GM18870 (cell line): ENCODE results near the gene TRMT1L.

Experiments
- ATAC-seq: cut with Tn5 transposase; IDR thresholded peaks from one replicate; pipeline ENCODE4 v1.9.1; 2021; ENCODE audit warnings: moderate library complexity; ENCODE audit not compliant: unreplicated experiment

The TRMT1L gene

DNA sequence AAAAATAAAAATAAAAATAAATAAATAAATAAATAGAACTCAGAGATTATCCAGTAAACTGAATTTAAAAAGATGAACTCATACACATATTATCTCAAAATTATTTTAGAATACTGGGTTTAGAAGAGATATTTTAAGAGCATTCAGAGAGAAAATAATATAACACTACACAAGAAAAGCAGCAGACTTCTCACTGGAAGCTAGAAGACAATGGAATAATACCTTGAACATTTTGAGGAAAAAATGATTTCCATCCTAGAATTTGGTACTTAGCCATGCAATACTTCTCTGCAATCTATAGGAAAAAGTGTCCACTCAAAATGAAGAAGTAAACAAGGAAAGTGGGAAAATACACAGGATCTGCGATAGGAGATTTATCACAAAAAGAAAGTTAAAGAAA, 24.2 kb downstream of the TRMT1L start:
- ATAC-seq = no peak

DNA sequence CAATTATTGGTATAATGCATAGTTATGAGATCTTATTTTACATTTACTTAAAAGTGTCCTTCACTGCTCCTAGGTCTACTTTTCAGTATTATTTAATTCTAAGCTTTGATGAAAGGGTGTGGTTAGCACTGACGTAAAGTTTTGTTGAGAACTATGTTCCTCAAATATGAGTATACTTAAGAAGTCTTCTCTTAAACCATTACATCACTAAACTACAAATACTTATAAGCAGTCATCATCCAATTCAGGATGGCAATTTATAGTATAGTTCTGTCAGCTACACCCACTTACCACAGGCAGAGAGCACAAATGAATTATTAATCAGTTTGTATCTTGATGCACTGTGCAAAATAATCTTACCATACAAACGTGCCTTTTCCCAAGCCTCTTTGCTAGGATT, 27.0 kb downstream of the TRMT1L start:
- ATAC-seq = no peak

DNA sequence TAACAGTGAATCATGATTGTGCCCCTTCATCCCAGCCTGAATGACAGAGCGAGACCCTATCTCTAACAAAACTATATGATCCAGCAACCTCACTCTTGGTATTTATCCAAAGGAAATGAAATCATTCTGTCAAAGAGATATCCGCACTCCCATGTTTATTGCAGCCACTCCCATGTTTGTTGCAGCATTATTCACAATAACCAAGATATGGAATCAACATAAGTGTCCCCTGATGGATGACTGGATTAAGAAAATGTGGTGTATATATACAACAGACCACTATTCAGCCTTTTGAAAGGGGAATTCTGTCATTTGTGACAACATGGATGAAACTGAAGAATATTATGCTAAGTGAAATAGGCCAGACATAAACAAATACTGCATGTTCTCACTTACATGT, 44.4 kb downstream of the TRMT1L start:
- ATAC-seq = no peak

DNA sequence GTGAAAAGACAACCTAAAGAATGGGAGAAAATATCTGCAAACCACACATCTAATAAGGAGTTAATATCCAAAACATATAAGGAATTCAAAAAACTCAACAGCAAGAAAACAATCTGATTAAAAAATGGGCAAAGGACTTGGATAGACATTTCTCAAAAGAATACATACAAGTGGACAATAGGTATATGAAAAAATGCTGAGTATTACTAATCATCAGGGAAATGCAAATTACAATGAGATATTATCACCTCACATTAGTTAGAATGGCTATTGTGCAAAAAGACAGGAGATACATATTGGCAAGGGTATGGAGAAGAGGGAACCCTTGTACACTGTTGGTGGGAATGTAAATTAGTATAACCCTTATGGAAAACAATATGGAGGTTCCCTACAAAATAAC, 44.9 kb downstream of the TRMT1L start:
- ATAC-seq = no peak

DNA sequence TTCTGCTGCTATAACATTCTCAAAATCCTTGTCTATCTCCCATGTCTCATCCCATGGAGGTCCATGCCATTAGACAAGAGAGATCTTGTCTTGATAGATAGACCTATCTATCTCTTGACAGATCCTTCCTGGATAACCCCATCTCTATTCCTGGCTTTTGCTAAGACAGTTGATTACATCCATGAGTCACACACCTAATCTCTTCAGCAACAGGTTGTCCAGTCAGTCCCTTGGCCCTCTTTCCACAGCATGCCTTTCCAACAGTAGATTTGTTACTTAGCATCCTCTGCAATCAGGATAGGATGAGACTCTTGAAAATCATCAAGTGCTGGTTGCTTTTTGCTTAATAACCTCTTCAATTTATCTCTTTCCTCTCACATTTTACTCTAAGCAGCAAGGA, 46.6 kb downstream of the TRMT1L start:
- no peak for ATAC-seq

DNA sequence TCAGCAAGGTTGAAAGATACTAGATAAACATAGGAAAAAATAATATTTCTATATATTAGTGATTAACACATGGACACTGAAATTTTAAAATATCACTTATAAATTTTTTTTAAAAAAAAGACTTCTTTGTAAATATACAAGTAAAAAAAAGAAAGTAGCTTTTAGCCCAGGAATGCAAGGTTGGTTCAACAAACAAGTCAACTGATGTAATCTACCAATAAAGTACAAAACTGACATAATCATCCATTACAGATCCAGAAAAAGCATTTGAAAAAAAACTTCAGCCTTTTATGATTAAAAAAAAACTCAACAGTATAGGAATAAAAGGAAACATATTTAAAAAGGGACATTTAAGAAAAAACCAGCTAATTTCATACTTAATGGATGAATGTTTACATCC, 48.4 kb downstream of the TRMT1L start:
- no peak for ATAC-seq

DNA sequence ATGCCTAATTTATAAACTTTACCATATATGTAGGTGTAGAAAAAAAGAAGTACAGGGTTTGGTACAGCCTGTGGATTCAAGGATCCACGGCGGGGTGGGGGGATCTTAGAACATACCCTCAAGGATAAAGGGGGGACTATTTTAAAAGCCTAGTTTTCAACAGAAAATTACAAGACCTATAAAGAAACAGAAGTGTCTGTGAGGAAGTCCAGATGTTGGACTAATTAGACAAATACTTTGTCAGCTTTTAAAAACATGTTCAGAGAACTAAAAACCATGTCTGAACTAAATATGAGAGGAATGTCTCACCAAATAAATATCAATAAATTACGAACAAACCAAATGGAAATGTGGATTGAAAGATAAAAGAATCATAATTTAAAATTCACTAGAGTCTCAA, 51.6 kb downstream of the TRMT1L start:
- no peak for ATAC-seq

DNA sequence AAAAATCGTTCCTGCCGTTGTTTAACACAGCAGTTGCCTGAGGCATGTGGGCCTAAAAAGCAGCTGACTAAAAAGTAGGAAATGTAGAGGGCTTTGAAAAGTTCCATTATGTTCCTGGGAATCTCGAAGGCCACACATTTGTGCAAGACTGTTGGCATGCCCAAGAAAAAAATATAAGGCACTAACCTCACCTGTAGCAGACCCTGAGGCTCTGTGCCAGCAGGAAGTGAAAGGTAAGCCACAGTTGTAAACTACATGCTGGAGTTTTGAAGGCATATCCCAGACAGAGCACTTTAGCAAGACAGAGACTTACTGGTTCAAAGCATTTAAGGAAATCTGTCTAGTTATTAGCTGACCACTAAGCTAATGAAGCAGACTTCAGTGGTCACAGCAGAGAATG, 52.7 kb downstream of the TRMT1L start:
- no peak for ATAC-seq

DNA sequence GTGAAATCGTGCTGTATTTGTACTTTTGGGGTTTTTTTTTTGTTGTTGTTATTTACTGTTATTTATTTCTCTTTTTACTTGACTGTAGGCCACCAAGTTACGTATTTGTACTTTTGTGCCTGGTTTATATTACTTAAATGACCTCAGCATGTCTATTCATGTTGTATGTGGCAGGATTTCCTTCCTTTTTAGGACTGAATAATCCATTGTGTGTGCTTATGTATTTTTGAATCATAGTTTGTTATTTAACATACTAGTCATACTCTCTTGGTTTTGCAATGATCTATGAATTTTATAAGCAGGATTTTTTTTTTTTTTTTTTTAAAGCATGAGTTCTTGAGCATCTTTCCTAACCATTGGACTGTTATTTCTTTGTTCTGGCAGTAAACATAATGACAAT, 60.2 kb downstream of the TRMT1L start:
- no peak for ATAC-seq

DNA sequence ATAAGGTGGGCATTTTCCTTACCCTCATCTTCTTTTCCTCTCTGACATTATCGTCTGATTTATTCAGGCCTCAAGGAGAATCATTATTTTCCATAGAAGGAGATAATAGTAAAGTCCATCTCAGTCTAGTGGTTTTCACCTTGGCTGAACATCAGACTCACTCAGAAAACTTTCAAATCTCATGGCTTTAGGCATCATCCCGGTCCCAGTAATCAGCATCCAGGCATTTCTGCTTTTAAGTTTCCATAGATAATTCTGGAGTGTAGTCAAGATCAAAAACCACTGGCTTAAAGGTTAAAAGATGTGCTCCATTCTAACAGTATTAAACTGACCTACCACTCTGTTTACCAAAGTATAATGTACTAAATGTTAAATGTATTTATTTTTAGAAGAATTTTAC, 62.0 kb downstream of the TRMT1L start:
- ATAC-seq = no peak

DNA sequence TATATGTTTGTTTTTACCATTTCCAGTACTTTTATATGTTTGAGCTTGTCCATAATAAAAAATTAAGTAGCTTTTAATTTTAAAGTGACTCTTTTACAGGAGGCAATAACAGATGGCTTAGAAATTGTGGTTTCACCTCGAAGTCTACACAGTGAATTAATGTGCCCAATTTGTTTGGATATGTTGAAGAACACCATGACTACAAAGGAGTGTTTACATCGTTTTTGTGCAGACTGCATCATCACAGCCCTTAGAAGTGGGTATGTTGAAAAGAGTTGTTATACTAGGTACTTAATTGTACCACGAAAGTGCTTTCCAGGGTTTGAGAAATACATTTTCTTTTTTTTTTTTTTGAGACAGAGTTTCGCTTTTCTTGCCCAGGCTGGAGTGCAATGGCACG, 65.3 kb downstream of the TRMT1L start:
- ATAC-seq = no peak

DNA sequence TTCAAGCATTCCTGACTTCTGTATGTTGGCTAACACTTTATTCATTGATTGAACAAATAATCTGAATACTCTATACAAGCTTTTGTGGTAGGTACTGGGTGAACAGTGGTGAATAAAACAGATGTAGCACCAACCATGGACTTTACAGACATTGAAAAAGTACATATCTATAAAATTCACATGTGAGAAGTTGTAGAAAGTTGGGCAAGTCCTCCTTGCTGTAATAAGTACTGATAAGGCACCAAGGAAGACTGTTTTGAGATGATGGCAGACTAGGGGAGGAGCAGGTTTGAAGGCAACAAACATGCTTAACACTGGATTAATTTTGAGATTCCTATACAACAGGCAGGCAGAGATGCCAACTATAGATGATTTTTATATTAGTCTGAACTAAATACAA, 69.0 kb downstream of the TRMT1L start:
- no peak for ATAC-seq

DNA sequence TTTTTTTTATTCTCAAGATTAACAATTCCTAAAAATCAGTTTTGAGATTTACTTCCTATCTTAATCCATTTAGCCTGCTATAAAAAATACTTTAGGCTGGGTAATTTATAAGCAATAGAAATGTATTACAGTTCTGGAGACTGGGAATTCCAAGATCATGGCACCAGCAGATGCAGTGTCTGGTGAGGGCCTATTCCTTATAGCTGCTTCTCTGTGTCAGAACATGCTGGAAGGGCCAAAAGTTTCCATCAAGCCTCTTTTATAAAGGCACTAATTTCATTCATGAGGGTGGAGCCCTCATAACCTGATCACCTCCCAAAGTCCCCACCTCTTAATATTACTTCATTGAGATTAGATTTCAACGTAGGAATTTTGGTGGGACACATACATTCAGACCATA, 69.7 kb downstream of the TRMT1L start:
- ATAC-seq = no peak

DNA sequence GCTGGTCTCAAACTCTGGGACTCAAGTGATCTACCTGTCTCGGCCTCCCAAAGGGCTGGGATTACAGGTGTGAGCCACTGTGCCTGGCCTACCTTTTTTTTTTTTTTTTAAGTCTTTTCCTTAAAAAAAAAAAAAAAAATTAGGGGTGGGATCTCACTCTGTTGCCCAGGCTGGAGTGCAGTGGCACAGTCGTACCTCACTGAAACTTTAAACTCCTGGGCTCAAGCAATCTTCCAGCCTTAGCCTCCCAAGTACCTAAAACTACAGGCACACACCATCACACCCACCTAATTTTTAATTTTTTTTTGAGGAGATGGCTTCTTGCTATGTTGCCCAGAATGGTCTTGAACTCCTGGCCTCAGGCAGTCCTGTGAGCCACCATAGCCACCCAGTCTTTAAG, 72.9 kb downstream of the TRMT1L start:
- no peak for ATAC-seq

DNA sequence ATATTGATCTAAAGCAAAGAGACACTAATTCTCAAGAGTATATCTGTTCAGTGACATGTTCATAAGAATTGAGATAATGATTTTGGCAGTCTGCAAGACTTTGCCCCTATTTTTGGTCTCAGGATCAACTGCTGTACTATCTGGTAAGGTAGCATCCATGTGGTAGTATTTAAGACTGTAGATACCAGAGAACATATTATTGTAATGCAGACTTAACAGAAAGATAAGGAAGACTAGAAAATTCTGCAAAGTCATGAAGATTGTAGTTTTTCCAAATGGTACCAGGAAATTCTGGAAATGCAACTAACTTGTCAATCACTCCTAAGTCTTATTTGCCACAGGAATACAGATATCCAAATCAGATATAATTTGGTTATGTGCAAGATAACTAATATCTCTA, 76.3 kb downstream of the TRMT1L start:
- ATAC-seq = no peak

DNA sequence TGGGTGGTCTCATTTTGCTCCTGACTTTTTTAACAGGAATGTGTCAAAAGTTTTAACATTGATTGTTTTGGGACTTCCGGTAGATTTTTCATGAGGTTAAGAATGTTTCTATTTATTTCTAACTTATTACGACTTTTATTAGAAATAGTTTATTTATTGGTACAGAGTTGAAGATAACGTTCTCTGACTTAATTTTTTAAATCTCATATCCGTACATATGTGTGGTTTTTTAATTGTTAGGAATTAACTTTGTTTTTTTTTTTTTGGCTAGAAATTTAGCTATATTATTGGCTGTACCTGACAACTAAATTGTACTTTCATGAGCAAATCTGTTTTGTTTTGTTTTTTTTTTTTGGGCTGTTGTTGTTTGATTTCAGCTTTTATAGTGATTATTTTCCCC, 79.4 kb downstream of the TRMT1L start:
- no peak for ATAC-seq

DNA sequence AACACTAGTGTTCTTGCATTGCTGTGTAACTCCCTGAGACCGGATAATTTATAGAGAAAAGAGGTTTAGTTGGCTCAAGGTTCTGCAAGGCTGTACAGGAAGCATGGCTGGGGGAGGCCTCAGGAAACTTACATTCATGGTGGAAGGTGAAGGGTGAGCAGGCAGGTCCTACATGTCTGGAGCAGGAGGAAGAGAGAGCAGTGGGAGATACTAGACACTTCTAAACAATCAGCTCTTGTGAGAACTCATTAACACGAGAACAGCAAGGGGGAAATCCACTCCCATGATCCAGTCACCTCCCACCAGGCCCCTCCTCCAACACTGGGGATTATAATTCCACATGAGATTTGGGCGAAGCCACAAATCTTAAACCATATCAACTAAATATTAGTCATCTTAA, 81.3 kb downstream of the TRMT1L start:
- no peak for ATAC-seq

DNA sequence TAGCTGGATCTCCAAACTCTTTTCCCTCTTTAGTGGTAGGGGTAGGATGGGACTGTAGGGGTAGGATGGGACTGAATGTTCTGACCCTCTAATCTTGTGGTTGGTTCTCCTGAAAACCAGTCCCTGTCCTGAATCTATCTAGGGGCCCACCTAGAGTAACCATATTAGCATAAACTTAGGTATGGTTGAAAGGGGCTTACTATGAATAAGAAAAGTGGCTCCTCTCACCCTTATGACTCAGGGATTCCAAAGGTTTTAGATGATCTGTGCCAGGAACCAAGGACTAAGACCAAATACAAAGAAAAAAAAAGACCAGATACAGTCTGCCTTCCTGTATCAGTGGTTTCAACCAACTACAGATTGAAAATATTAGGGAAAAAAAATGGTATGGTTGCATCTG, 82.4 kb downstream of the TRMT1L start:
- ATAC-seq = no peak

DNA sequence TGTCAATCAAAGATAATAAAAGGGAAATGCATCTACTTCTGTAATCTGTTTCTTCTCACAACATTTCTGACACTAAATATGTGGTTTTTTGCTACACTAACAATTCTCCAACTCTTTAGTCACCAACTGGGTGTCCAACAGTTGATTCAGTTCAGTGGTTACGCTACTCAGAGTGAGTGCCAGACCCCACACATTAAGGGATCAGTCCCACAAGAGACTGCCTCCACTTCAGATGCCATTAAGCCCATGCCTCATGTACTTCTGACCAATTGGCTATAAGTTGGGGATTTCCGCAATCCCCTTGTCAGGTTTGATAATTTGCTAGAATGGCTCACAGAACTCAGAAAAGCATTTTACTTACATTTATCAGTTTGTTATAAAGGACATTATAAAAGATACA, 83.0 kb downstream of the TRMT1L start:
- no peak for ATAC-seq

DNA sequence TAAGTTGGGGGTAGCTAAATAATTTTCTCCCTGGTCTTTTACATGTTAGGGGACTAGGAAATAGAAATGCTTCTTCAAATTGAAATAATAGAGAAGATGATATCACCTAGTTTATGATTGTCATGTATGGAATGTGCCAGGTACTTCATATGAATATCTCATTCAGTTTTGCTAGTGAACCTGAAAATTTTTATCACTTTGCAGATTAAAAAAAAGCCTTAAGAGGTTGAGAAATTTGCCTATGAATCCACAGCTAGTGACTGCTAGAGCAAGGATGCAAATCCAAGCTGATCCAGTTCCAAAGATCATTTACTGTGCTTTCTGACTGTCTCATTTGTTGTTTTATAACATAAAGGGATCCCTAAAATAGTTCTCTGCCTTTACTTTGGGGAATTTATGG, 86.7 kb downstream of the TRMT1L start:
- no peak for ATAC-seq

DNA sequence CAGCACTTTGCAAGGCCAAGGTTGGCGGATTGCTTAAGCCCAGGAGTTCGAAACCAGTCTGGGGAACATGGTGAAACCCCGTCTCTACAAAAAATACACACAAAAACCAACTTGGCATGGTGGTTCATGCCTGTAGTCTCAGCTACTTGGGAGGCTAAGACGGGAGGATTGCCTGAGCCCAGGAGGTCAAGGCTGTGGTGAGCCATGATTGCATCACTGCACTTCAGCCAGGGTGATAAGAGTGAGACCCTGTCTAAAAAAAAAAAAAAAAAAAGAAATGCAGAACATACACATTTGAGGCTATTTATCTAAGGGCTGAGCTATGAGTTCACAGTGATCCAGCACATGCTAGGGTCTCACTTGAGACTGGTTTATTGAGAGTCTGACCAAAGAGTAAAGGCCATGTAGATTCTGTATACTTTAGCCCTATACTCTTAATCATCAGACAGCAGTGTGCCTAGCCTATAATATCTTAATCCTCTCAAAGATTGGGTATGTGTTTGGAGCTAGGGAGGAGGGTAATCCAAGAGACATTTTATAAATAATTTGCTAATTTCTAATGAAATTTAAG, 87.5 kb downstream of the TRMT1L start:
- ATAC-seq = no peak

DNA sequence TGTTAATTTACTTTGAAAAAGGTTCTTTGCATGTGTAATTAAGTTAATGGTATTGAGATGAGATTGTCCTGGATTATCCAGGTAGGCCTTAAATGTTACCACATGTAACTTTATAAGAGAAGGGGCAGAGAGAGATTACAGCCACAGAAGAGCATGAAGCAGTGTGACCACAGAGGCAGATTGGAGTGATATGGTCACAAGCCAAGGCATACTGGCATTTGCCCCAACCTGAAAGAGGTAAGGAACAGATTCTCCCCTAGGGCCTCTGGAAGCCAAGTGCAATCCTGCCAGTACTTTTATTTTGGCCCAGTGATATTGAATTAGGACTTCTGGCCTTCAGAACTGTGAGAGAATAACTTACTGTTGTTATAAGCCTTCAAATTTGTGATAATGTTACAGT, 88.4 kb downstream of the TRMT1L start:
- no peak for ATAC-seq
